Left ventricle myocardium inferior (tissue), 1 donor: ENCODE results near the gene IGFBP6. TPM values are rescaled to one million over a fixed set of nuclear protein-coding genes. Genes with fewer than 3 reads are reported as not detected.
A peak's percentile ranks its signal among the peaks of the same experiment; 100 is the strongest.

Source experiments
- DNase-seq: peaks from one replicate; pipeline ENCODE4 v3.0.0-alpha.2; 2020
- H3K27ac ChIP-seq: fragments of 200-600 bp; replicated peaks from 2 replicates; pipeline ENCODE4 v1.8.0; 2021
- H3K27me3 ChIP-seq: fragments of 200-600 bp; 2 replicates; pipeline ENCODE4 v1.8.0; 2021; ENCODE audit warnings: low read depth
- H3K36me3 ChIP-seq: fragments of 200-600 bp; 2 replicates; pipeline ENCODE4 v1.8.0; 2021
- H3K4me1 ChIP-seq: fragments of 200-600 bp; 2 replicates; pipeline ENCODE4 v1.8.0; 2021
- H3K4me3 ChIP-seq: fragments of 200-600 bp; 2 replicates; pipeline ENCODE4 v1.8.0; 2021; ENCODE audit warnings: mild to moderate bottlenecking, moderate library complexity
- H3K9me3 ChIP-seq: fragments of 200-600 bp; replicated peaks from 2 replicates; pipeline ENCODE4 v1.8.0; 2021
- CTCF ChIP-seq: fragments of 200-600 bp; IDR thresholded peaks from 2 replicates; pipeline ENCODE4 v1.8.0; 2021; ENCODE audit warnings: antibody characterized with exemption, mild to moderate bottlenecking, borderline replicate concordance
- intact Hi-C: fragments of 100-400 bp; cut with micrococcal nuclease; formaldehyde crosslinking; loops from one replicate; pipeline ENCODE4 v1.11.0; 2022
- total RNA-seq: library from RNA; stranded (reverse); fragmentation: NEBNext Ultra II Directional; extraction: Animal tissue kit (Norgen Biotek cat#: 25700); gene quantifications from one replicate; pipeline ENCODE4 v1.2.1, GENCODE V29; 2021
- donor health status: DM: no; HTN: yes; CAD: no; lungs with severe emphysema.

The IGFBP6 gene
- total RNA-seq, 1 donor from 2014 or later = 53.0 TPM

- TF ChIP-seq CTCF = no peak
- intact Hi-C loops = no loop called here
- H3K27me3 ChIP-seq = no peaks in the 10 kb centered on the region
- no peaks in the 10 kb centered on the region for H3K9me3 ChIP-seq
- H3K4me1 ChIP-seq = peaks cover 22% of the 10 kb centered on the region
- H3K36me3 ChIP-seq = no peaks in the 10 kb centered on the region
- no peak overlapping the region for H3K27ac ChIP-seq
- DNase-seq = no peak
- H3K4me3 ChIP-seq = no peak overlapping the region
Measured at GRCh38 chr12:53113136-53113705, 15.8 kb downstream of the IGFBP6 start.

DNA sequence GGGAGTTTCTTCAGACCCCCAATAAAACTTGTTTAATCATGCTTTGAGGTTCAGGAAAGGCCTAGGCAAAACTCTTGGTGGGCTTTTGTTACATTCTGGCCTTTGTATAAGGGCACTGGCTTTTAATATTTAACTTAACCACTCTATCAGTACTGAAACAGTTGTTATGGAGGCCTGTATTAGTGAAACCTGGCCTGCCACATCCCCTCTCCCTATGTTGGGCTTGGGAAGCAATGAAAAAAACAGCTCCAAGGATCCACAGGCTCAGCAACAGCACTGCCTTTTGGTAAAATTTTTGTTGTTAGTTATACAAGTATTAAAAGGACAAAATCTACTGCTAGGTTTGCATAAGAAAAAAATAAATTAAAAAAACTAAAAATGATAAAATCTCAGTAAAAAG lies 16.5 kb downstream of the IGFBP6 start:
- TF ChIP-seq CTCF = no peak
- H3K27me3 ChIP-seq = no peaks in the 10 kb centered on the region
- no peaks in the 10 kb centered on the region for H3K9me3 ChIP-seq
- intact Hi-C loops = no loop called here
- no peak overlapping the region for H3K4me3 ChIP-seq
- H3K4me1 ChIP-seq = peaks cover 17% of the 10 kb centered on the region
- peak overlapping the region; percentile 86 for H3K27ac ChIP-seq
- H3K36me3 ChIP-seq = no peaks in the 10 kb centered on the region
- no peak for DNase-seq

- H3K9me3 ChIP-seq = no peaks in the 10 kb centered on the region
- no peaks in the 10 kb centered on the region for H3K36me3 ChIP-seq
- intact Hi-C loops = no loop called here
- H3K4me1 ChIP-seq = peaks cover 17% of the 10 kb centered on the region
- no peak overlapping the region for H3K4me3 ChIP-seq
- no peaks in the 10 kb centered on the region for H3K27me3 ChIP-seq
- H3K27ac ChIP-seq = peak overlapping the region; percentile 86
- no peak for TF ChIP-seq CTCF
- DNase-seq = no peak
Measured at GRCh38 chr12:53115112-53115890, 17.8 kb downstream of the IGFBP6 start.

- Histone ChIP-seq H3K36me3 (no peaks in the 10 kb centered on the region), H3K4me3 (no peak overlapping the region), H3K9me3 (no peaks in the 10 kb centered on the region), H3K4me1 (peaks cover 17% of the 10 kb centered on the region), H3K27ac (peak overlapping the region; percentile 86), H3K27me3 (no peaks in the 10 kb centered on the region)
- intact Hi-C loops = no loop called here
- TF ChIP-seq CTCF = no peak
- DNase-seq = no peak
Measured at GRCh38 chr12:53115891-53116648, 18.6 kb downstream of the IGFBP6 start.

- intact Hi-C loops = no loop called here
- Histone ChIP-seq H3K4me3 (no peak overlapping the region), H3K27ac (no peak overlapping the region), H3K36me3 (no peaks in the 10 kb centered on the region), H3K27me3 (no peaks in the 10 kb centered on the region), H3K4me1 (peaks cover 17% of the 10 kb centered on the region), H3K9me3 (no peaks in the 10 kb centered on the region)
- DNase-seq = no peak
- TF ChIP-seq CTCF = no peak
Measured at GRCh38 chr12:53118751-53119300, 21.4 kb downstream of the IGFBP6 start.
